GM20431 (cell line): Measurements from ENCODE around the gene DENND6A.

Experiments used
- in situ Hi-C: fragments of 300-500 bp; cut with MseI, MboI; formaldehyde crosslinking; loops from one replicate; pipeline ENCODE4 v1.15.0; 2020; ENCODE audit warnings: low sequenced_read_pairs; ENCODE audit not compliant: unreplicated experiment

DENND6A gene

DNA sequence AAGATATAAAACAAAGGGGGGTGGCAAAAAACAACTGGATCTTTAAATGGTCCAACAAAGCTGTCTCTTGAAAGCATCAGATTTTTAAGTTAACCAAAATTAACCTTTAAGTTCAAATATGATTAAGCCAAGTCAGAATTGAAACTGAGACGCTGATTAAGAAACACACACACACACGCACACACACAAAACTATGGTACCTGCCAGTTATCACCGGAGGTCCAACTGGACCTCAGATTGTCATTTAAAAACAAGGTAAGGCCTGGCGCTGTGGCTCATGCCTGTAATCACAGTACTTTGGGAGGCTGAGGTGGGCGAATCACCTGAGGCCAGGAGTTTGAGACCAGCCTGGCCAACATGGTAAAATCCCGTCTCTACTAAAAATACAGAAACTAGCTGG lies 106.1 kb downstream of the DENND6A start:
- in situ Hi-C loops, result no loop called here

GRCh38 chr3:57583544-57583943 lies 109.3 kb downstream of the DENND6A start:
- in situ Hi-C loops, result no loop called here

- in situ Hi-C loops, result no loop called here
Observed at GRCh38 chr3:57582474-57583168, 110.3 kb downstream of the DENND6A start.

DNA sequence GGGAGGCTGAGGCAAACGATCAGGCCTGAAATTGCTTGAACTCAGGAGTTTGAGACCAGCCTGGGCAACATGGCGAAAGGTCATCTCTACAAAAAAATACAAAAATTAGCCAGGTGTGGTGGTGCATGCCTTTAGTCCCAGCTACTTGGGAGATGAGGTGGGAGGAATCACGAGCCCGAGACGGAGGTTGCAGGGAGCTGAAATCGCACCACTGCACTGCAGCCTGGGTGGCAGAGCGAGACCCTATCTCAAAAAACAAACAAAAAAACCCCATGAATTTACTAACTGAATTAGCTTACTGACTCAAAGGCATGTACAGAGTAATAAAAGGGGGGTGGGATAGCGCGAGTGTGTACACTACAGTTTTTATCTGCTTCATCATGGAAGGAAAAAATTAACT lies 115.1 kb downstream of the DENND6A start:
- in situ Hi-C loops, result no loop called here

DNA sequence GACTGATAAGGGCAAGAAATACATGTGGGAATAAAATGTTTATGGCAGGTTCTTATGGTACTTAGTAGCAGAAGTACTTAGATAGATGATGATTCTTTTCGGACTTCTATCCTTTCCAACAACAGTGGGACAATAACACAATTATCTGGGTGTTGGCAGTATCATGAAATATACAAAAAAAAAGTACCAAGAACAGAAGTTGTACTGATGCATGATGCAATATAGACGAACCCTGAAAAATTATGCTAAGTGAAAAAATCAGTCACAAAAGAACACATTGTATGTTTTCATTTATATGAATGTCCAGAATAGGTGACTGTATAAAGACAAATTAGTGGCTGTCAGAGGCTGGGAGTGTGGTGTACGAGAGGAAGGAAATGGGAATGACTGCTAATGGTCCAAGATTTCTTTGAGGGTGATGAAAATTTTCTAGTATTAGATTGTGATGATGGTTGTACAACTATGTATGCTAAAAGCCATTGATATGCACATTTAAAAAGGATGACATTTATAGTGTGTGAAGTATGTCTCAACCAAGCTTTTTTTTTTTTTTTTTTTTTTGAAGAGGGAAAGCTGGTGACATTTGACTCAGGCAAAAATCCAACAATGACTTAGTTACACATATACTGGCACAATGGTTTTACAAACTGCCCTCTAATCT lies 116.8 kb downstream of the DENND6A start:
- in situ Hi-C loops, result no loop called here
